Umbilical cord (tissue), 2 donors: ENCODE results near the gene UCKL1. TPM values are rescaled to one million over a fixed set of nuclear protein-coding genes. Genes with fewer than 3 reads are reported as not detected.
"Not testable (repeated sequence)": the region's sequence is repeated elsewhere in the genome, so short reads cannot be mapped to it uniquely, and the experiment has no call there.

ENCODE experiments used
- DNase-seq: peaks from one replicate; pipeline ENCODE4 v3.0.0-alpha.2; 2015; ENCODE audit warnings: low spot score
- total RNA-seq: library from RNA; depleted of rRNA; stranded (reverse); fragments of >200 nt; gene quantifications from one replicate; pipeline ENCODE4 v1.2.3, GENCODE V29; 2014; ENCODE audit warnings: low replicate concordance; ENCODE audit not compliant: insufficient read depth

UCKL1 gene
- total RNA-seq, 1 donor from 2014 or later: 48.2 TPM

- DNase-seq: no peak
These were observed 32.0 kb downstream of the UCKL1 start for GRCh38 chr20:63924241-63924640.

GRCh38 chr20:63923651-63924050 is 32.6 kb downstream of the UCKL1 start:
- DNase-seq: no peak

GRCh38 chr20:63920226-63920625 is 36.0 kb downstream of the UCKL1 start:
- DNase-seq: no peak

- no peak for DNase-seq
These were observed 37.1 kb downstream of the UCKL1 start for GRCh38 chr20:63919130-63919529.

GRCh38 chr20:63917811-63918210 is 38.4 kb downstream of the UCKL1 start:
- no peak for DNase-seq

- DNase-seq: not testable (repeated sequence)
These were observed 39.8 kb downstream of the UCKL1 start for GRCh38 chr20:63916371-63916939.

- no peak for DNase-seq
These were observed 40.7 kb downstream of the UCKL1 start for GRCh38 chr20:63915471-63915870.

- DNase-seq: no peak
These were observed 42.4 kb downstream of the UCKL1 start for GRCh38 chr20:63913768-63914167.

GRCh38 chr20:63911176-63911575 is 45.0 kb downstream of the UCKL1 start:
- no peak for DNase-seq

GRCh38 chr20:63908008-63908682 is 48.1 kb downstream of the UCKL1 start:
- DNase-seq: no peak

GRCh38 chr20:63903796-63904561 is 52.2 kb downstream of the UCKL1 start:
- no peak for DNase-seq

GRCh38 chr20:63900413-63900812 is 55.8 kb downstream of the UCKL1 start:
- DNase-seq: no peak

- no peak for DNase-seq
These were observed 57.2 kb downstream of the UCKL1 start for GRCh38 chr20:63898882-63899558.

GRCh38 chr20:63897978-63898561 is 58.1 kb downstream of the UCKL1 start:
- no peak for DNase-seq

GRCh38 chr20:63896264-63897105 is 59.7 kb downstream of the UCKL1 start:
- DNase-seq: peak; percentile 47

GRCh38 chr20:63895952-63896263 is 60.3 kb downstream of the UCKL1 start:
- peak; percentile 46 for DNase-seq

GRCh38 chr20:63895202-63895951 is 60.8 kb downstream of the UCKL1 start:
- no peak for DNase-seq

GRCh38 chr20:63894358-63895201 is 61.6 kb downstream of the UCKL1 start, which contains the start of gene DNAJC5:
TSS of gene DNAJC5 (plus strand) at chr20:63895126. CDS start at chr20:63928346, 33,220 bp downstream.
- DNase-seq: peak; percentile 96

- no peak for DNase-seq
These were observed 62.2 kb downstream of the UCKL1 start for GRCh38 chr20:63893999-63894357.
